Endometrial microvascular endothelial cells (primary cell): Measurements from ENCODE around the gene SHFL. TPM values are rescaled to one million over a fixed set of nuclear protein-coding genes. Genes with fewer than 3 reads are reported as not detected.

Experiments used
- total RNA-seq: library from RNA; depleted of rRNA; stranded (reverse); fragments of >200 nt; gene quantifications from one replicate; pipeline ENCODE4 v1.2.3, GENCODE V29; 2015; ENCODE audit errors: inconsistent ontology term

SHFL gene
- total RNA-seq, 1 donor from 2014 or later, result 22.1 TPM

Other genes with a start within 250 kb of the SHFL start
- gene OLFM2, start 149.8 kb upstream of the SHFL start, total RNA-seq, result not detected
- 0.28 TPM for gene COL5A3, start 75.8 kb upstream of the SHFL start, total RNA-seq
- gene RDH8, start 72.8 kb upstream of the SHFL start, total RNA-seq, result not detected
- 0.09 TPM for gene ANGPTL6, start 16.4 kb downstream of the SHFL start, total RNA-seq
- gene PPAN, start 20.0 kb downstream of the SHFL start, total RNA-seq, result 55.2 TPM
- gene P2RY11, start 25.4 kb downstream of the SHFL start, total RNA-seq, result not detected
- gene EIF3G, start 33.6 kb downstream of the SHFL start, total RNA-seq, result 277 TPM
- 134 TPM for gene DNMT1, start 108.6 kb downstream of the SHFL start, total RNA-seq
- gene S1PR2, start 145.0 kb downstream of the SHFL start, total RNA-seq, result 1.7 TPM
- 117 TPM for gene MRPL4, start 165.9 kb downstream of the SHFL start, total RNA-seq
- gene ICAM1, start 184.8 kb downstream of the SHFL start, total RNA-seq, result 87.4 TPM
- 2.1 TPM for gene ICAM4, start 200.6 kb downstream of the SHFL start, total RNA-seq
- gene ICAM5, start 203.6 kb downstream of the SHFL start, total RNA-seq, result not detected
- under 0.01 TPM for gene ZGLP1, start 223.5 kb downstream of the SHFL start, total RNA-seq
- gene FDX2, start 229.7 kb downstream of the SHFL start, total RNA-seq, result 52.8 TPM
- gene RAVER1, start 247.2 kb downstream of the SHFL start, total RNA-seq, result 28.1 TPM